Measurements from ENCODE around the gene BEX2.

DNA sequence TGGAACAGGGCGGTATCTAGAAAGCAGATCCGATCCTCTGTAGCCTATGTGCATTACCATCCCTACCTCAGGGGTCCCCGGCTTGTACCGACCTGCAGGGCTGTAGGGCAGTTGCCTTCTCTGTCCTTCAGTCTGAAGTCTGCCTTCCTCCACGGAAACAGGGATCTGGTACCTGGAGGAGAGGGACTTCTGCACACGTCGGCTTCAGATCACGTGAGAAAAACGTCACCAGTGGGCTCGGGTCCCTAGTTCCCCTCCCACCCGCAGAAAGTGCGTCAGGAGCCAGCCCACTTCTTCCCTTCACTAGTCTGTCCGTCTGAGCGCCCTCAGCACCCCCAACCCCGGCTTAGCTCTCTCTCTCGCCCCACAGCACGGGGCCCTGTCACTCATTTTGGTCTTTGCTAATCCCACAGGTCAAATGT, 34.2 kb downstream of the BEX2 start, which contains the start of gene TCEAL5:
- TF ChIP-seq POLR2AphosphoS5 (IDR thresholded peaks at IDR 0.05; ENCODE audit: low read depth, low read length) = no peak
- no peak for TF ChIP-seq REST (IDR thresholded peaks at IDR 0.05; ENCODE audit: insufficient read depth in 1 of 2, low read depth in 2 of 2, low read length in 2 of 2)
